ENCODE results near the gene AADAT. TPM values are rescaled to one million over a fixed set of nuclear protein-coding genes. Genes with fewer than 3 reads are reported as not detected.

The AADAT gene
- total RNA-seq, 2 donors from 2014 or later = 4.0 to 5.3 TPM

GRCh38 chr4:170089274-170089667 lies 485 bp downstream of the AADAT start:
- Histone ChIP-seq H3K9me3 (no peaks in the 10 kb centered on the region), H3K27ac (no peak overlapping the region), H3K4me1 (no peaks in the 10 kb centered on the region), H3K27me3 (no peaks in the 10 kb centered on the region), H3K4me3 (peak overlapping the region; percentile 51), H3K9ac (ENCODE audit: low read depth in 2 of 2, low read length in 2 of 2) (peak overlapping the region; percentile 46 to 54), H3K36me3 (no peaks in the 10 kb centered on the region)
- no peak for TF ChIP-seq CTCF (IDR thresholded peaks at IDR 0.05)
- intact Hi-C loops (cut with DNase I) = no loop called here
- peak; percentile 42 for DNase-seq

GRCh38 chr4:170088716-170089115 lies 1.0 kb downstream of the AADAT start:
- Histone ChIP-seq H3K36me3 (no peaks in the 10 kb centered on the region), H3K9ac (ENCODE audit: low read depth in 2 of 2, low read length in 2 of 2) (no peak overlapping the region), H3K4me1 (no peaks in the 10 kb centered on the region), H3K27ac (no peak overlapping the region), H3K4me3 (peak overlapping the region; percentile 51), H3K27me3 (no peaks in the 10 kb centered on the region), H3K9me3 (no peaks in the 10 kb centered on the region)
- no peak for TF ChIP-seq CTCF (IDR thresholded peaks at IDR 0.05)
- no peak for DNase-seq
- intact Hi-C loops (cut with DNase I) = no loop called here

GRCh38 chr4:170087163-170087700 lies 2.5 kb downstream of the AADAT start:
- Histone ChIP-seq H3K27ac (no peak overlapping the region), H3K36me3 (no peaks in the 10 kb centered on the region), H3K9me3 (no peaks in the 10 kb centered on the region), H3K4me1 (no peaks in the 10 kb centered on the region), H3K27me3 (no peaks in the 10 kb centered on the region), H3K9ac (ENCODE audit: low read depth in 2 of 2, low read length in 2 of 2) (no peak overlapping the region), H3K4me3 (no peak overlapping the region)
- TF ChIP-seq CTCF (IDR thresholded peaks at IDR 0.05) = no peak
- no peak for DNase-seq
- intact Hi-C loops (cut with DNase I) = no loop called here

GRCh38 chr4:170083541-170083940 lies 6.2 kb downstream of the AADAT start:
- H3K4me1 ChIP-seq = no peaks in the 10 kb centered on the region
- no peaks in the 10 kb centered on the region for H3K27me3 ChIP-seq
- no peaks in the 10 kb centered on the region for H3K36me3 ChIP-seq
- DNase-seq = no peak
- no peak for TF ChIP-seq CTCF (IDR thresholded peaks at IDR 0.05)
- no peaks in the 10 kb centered on the region for H3K9me3 ChIP-seq
- no peak overlapping the region for H3K9ac ChIP-seq (ENCODE audit: low read depth in 2 of 2, low read length in 2 of 2)
- no peak overlapping the region for H3K4me3 ChIP-seq
- H3K27ac ChIP-seq = no peak overlapping the region
- intact Hi-C loops (cut with DNase I) = no loop called here

GRCh38 chr4:170080496-170080895 lies 9.3 kb downstream of the AADAT start:
- no peak for DNase-seq
- Histone ChIP-seq H3K4me3 (no peak overlapping the region), H3K27me3 (no peaks in the 10 kb centered on the region), H3K4me1 (no peaks in the 10 kb centered on the region), H3K27ac (no peak overlapping the region), H3K9me3 (no peaks in the 10 kb centered on the region), H3K9ac (ENCODE audit: low read depth in 2 of 2, low read length in 2 of 2) (no peak overlapping the region), H3K36me3 (no peaks in the 10 kb centered on the region)
- no peak for TF ChIP-seq CTCF (IDR thresholded peaks at IDR 0.05)
- intact Hi-C loops (cut with DNase I) = no loop called here
